ENCODE data around the gene AJAP1.

The AJAP1 gene

DNA sequence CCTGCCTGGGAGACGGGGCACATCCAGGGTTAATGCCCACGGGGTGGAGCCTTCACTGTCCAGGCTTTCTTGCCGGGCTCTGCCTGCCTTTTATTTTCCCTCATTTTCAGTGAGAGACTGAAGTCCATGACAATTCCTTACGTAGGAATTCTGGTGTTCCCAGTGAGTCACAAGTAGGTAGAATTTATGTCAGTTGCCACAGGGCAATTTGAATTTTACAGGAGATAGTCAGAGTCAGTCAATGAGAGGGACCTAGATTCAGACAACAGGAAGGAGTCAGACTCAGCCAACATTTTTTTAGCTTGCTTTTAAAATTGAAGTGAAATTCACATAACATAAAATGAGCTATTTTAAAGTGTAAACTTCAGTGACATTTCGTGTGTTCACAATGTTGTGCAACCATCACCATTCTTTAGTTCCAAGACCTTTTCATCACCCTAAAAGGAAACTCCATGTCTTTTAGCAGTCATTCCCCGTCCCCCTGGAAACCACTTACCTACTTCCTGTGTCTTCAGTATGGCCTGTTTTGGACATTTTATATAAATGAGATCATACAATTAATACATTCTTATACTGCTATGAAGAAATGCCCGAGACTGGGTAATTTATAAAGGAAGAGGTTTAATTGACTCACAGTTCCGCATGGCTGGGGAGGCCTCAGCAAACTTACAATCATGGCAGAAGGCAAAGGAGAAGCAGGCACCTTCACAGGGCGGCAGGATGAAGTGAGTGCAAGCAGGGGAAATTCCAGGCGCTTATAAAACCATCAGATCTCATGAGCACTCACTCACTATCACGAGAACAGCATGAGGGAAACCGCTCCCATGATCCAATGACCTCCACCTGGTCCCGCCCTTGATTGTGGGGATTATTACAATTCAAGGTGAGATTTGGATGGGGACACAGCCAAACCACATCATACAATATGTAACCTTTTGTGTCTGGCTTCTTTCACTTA lies 14.6 kb downstream of the AJAP1 start:
- POLR2A ChIA-PET: no interaction called here
- CTCF ChIA-PET: interaction anchor here (0.6 kb wide), 1 partner anchor 599 kb away, joined by 3 read pairs; no protein-coding TSS in a partner anchor
- no peak for DNase-seq (ENCODE audit: extremely low spot score)
- TF ChIP-seq, protein P1, sequence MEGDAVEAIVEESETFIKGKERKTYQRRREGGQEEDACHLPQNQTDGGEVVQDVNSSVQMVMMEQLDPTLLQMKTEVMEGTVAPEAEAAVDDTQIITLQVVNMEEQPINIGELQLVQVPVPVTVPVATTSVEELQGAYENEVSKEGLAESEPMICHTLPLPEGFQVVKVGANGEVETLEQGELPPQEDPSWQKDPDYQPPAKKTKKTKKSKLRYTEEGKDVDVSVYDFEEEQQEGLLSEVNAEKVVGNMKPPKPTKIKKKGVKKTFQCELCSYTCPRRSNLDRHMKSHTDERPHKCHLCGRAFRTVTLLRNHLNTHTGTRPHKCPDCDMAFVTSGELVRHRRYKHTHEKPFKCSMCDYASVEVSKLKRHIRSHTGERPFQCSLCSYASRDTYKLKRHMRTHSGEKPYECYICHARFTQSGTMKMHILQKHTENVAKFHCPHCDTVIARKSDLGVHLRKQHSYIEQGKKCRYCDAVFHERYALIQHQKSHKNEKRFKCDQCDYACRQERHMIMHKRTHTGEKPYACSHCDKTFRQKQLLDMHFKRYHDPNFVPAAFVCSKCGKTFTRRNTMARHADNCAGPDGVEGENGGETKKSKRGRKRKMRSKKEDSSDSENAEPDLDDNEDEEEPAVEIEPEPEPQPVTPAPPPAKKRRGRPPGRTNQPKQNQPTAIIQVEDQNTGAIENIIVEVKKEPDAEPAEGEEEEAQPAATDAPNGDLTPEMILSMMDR (IDR thresholded peaks at IDR 0.05; ENCODE audit: control extremely low read depth, extremely low read depth, low read depth, missing control alignments): no peak

DNA sequence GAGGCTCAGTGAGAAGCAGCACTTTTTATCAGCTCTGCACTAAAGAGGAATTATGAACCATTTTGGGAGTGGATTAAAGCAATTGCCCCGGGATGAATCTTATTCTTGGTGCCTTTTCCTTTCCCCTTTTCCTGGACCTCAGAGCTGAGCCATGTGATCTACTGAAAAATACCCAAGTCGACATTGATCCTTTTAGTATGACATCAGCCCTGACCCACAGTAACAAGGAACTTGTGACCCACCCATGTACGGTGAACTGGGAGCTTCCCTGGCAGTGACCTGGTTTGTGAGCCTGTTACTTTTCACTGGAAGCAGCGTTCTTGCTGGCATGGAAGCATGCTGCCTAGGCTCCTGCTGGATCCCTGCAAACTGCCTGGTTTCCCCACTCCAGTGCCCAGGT lies 15.9 kb downstream of the AJAP1 start:
- ChIA-PET POLR2A (interaction anchor here (0.5 kb wide), 1 partner anchor 448 kb away, joined by 3 read pairs; no protein-coding TSS in a partner anchor), CTCF (interaction anchor here (1.1 kb wide), 1 partner anchor 15 kb away, joined by 3 read pairs; no protein-coding TSS in a partner anchor)
- TF ChIP-seq, protein P1 (IDR thresholded peaks at IDR 0.05; ENCODE audit: control extremely low read depth, extremely low read depth, low read depth, missing control alignments): no peak
- no peak for DNase-seq (ENCODE audit: extremely low spot score)

DNA sequence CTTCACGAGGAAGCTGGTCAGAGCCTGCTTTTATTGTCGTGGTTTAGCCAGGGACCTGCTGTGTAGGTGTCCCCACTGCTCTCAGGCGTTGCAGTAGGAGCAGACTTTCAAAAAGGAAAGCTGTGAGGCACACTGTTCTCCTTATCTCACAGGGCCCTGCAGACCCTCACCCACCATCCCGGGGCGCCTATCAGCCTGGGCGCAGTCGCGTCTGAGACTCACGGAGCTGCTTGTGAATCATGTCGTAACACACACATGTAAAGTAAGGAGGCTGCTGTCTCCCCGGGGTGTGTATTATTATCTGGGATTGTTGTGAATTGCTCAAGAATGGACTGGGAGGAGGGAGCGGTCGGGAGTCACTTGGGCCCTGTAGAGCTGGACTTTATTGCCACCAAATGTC lies 17.4 kb downstream of the AJAP1 start:
- ChIA-PET POLR2A (no interaction called here), CTCF (no interaction called here)
- DNase-seq (ENCODE audit: extremely low spot score): no peak
- TF ChIP-seq, protein P1 (IDR thresholded peaks at IDR 0.05; ENCODE audit: control extremely low read depth, extremely low read depth, low read depth, missing control alignments): no peak

DNA sequence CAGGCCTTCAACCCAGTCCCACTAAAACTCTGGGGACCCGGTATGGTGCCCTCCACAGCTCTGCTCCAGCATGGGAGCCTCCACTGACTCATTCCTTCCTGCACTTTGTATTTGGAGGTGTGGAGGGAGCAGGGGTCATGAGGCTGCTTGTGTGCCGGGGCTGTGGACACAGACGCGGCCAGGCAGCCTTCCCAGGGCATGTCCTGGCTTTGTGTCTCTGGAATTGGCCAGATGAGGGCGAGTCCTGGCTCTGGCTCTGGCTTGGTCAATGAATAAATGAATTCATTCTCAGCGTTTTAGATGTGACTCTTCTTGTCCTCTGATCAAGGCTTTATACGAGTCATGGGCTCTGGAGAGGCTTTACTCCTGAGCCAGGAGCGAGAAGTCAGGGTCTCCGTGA lies 19.1 kb downstream of the AJAP1 start:
- POLR2A ChIA-PET: no interaction called here

DNA sequence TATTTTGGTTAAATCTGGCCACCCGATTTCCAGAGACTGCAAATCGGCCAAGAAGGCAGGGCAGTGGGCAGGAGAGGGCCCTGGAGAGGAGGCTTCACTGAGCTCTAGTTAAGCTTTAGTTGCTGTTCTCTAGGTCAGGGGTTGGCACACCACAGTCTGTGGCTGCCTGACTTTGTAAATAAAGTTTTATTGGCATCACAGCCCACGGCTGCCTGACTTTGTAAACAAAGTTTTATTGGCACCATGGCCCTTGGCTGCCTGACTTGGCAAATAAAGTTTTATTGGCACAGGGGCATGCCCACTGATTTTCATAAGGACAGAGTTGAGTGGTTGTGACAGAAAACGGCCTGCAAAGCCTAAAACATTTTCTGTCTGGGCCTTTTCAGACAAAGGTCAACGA lies 19.7 kb downstream of the AJAP1 start:
- POLR2A ChIA-PET: no interaction called here
- no peak for DNase-seq (ENCODE audit: extremely low spot score)
- CTCF ChIA-PET: no interaction called here
- TF ChIP-seq, protein P1 (IDR thresholded peaks at IDR 0.05; ENCODE audit: control extremely low read depth, extremely low read depth, low read depth, missing control alignments): no peak

More for the DNA sequence above, 19.1 kb downstream of the AJAP1 start:
- TF ChIP-seq, protein P1 (IDR thresholded peaks at IDR 0.05; ENCODE audit: control extremely low read depth, extremely low read depth, low read depth, missing control alignments): no peak
- CTCF ChIA-PET: no interaction called here
- no peak for DNase-seq (ENCODE audit: extremely low spot score)

DNA sequence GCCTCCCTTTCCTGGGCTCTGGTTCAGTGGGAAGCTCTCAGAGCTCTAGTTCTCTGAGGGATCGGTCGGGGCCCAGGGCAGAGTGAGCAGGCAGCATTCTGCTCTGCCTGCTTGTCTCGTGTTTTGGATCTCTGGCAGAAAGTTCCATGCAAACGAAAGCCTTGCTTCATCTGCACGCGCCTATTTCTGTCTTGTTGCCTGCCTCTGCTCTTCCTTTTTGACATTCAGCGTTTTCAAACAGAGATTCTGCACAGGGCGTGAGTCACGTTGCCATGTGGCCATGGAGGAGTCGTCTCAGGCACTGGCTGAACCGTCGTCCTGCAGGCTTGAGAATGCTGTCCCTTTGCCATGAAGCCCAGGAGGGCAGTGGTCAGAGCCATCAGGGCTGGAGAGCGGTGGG lies 20.3 kb downstream of the AJAP1 start:
- POLR2A ChIA-PET: no interaction called here
- CTCF ChIA-PET: no interaction called here
- TF ChIP-seq, protein P1 (IDR thresholded peaks at IDR 0.05; ENCODE audit: control extremely low read depth, extremely low read depth, low read depth, missing control alignments): no peak
- no peak for DNase-seq (ENCODE audit: extremely low spot score)

All from GM10248 (cell line).